ENCODE data around the gene ZNF75A.

The ZNF75A gene

GRCh38 chr16:3305109-3306068 lies at the start of gene ZNF75A, which contains the start of gene TIGD7:
Gene ZNF75A, plus strand, starts transcription at chr16:3305497. Its CDS starts 2,932 bp downstream, at chr16:3308429.
Gene TIGD7, minus strand, starts transcription at chr16:3305430. Its CDS starts 4,816 bp downstream, at chr16:3300614.
- H3K27me3 ChIP-seq (ENCODE audit: control insufficient read depth in 5 of 5, insufficient read depth in 4 of 5, low read length in 5 of 5): no peaks in the 10 kb centered on the region
- H3K9me3 ChIP-seq (ENCODE audit: control insufficient read depth in 5 of 5, low read length in 5 of 5): peaks cover 24 to 63% (median 49%) of the 10 kb centered on the region in 5 donors
- peak within 1 kb of the TSS; percentile 80 to 93 (median 91) for H3K4me3 ChIP-seq (ENCODE audit: low read depth in 1 of 5, low read length in 5 of 5)
- peak within 1 kb of the TSS; percentile 84 for H3K27ac ChIP-seq (ENCODE audit: low read depth, low read length)
- H3K9ac ChIP-seq (ENCODE audit: low read length in 5 of 5): peak within 1 kb of the TSS; percentile 48 to 94 (median 87)
- peaks cover 0 to 24% (median 19%) of the 10 kb centered on the region in 5 donors for H3K4me1 ChIP-seq (ENCODE audit: control insufficient read depth in 5 of 5, insufficient read depth in 5 of 5, low read length in 5 of 5)
- H3K36me3 ChIP-seq (ENCODE audit: control insufficient read depth in 5 of 5, insufficient read depth in 5 of 5, low read length in 5 of 5): peaks cover 14 to 33% (median 16%) of the 10 kb centered on the region in 5 donors

GRCh38 chr16:3256146-3256865 lies 49.0 kb upstream of the ZNF75A start, which contains the start of gene MEFV:
Gene MEFV, minus strand, starts transcription at chr16:3256633. Its CDS starts 46 bp downstream, at chr16:3256587.
- H3K27ac ChIP-seq (ENCODE audit: low read depth, low read length): no peak within 1 kb of the TSS
- no peaks in the 10 kb centered on the region for H3K9me3 ChIP-seq (ENCODE audit: control insufficient read depth in 5 of 5, low read length in 5 of 5)
- peaks cover 0 to 2% (median 0%) of the 10 kb centered on the region in 5 donors for H3K27me3 ChIP-seq (ENCODE audit: control insufficient read depth in 5 of 5, insufficient read depth in 4 of 5, low read length in 5 of 5)
- H3K9ac ChIP-seq (ENCODE audit: low read length in 5 of 5): peak within 1 kb of the TSS in 1 of 5 donors; percentile 39
- peaks cover 0 to 41% (median 26%) of the 10 kb centered on the region in 5 donors for H3K4me1 ChIP-seq (ENCODE audit: control insufficient read depth in 5 of 5, insufficient read depth in 5 of 5, low read length in 5 of 5)
- no peaks in the 10 kb centered on the region for H3K36me3 ChIP-seq (ENCODE audit: control insufficient read depth in 5 of 5, insufficient read depth in 5 of 5, low read length in 5 of 5)
- peak within 1 kb of the TSS in 3 of 5 donors; percentile 14 to 37 (median 22) for H3K4me3 ChIP-seq (ENCODE audit: low read depth in 1 of 5, low read length in 5 of 5)

- no peak overlapping the region for H3K27ac ChIP-seq (ENCODE audit: low read depth, low read length)
These were observed 48.3 kb upstream of the ZNF75A start for GRCh38 chr16:3256866-3257465.

GRCh38 chr16:3259836-3260235 lies 45.5 kb upstream of the ZNF75A start:
- Histone ChIP-seq H3K4me3 (ENCODE audit: low read depth in 1 of 5, low read length in 5 of 5) (no peak overlapping the region), H3K9ac (ENCODE audit: low read length in 5 of 5) (no peak overlapping the region), H3K9me3 (ENCODE audit: control insufficient read depth in 5 of 5, low read length in 5 of 5) (peaks cover 0 to 4% (median 3%) of the 10 kb centered on the region in 5 donors), H3K27ac (ENCODE audit: low read depth, low read length) (peak overlapping the region; percentile 46), H3K4me1 (ENCODE audit: control insufficient read depth in 5 of 5, insufficient read depth in 5 of 5, low read length in 5 of 5) (peaks cover 6 to 48% (median 31%) of the 10 kb centered on the region in 5 donors), H3K36me3 (ENCODE audit: control insufficient read depth in 5 of 5, insufficient read depth in 5 of 5, low read length in 5 of 5) (peaks cover 0 to 2% (median 0%) of the 10 kb centered on the region in 5 donors), H3K27me3 (ENCODE audit: control insufficient read depth in 5 of 5, insufficient read depth in 4 of 5, low read length in 5 of 5) (peaks cover 0 to 4% (median 0%) of the 10 kb centered on the region in 5 donors)

More at GRCh38 chr16:3256866-3257465, 48.3 kb upstream of the ZNF75A start:
- Histone ChIP-seq H3K27me3 (ENCODE audit: control insufficient read depth in 5 of 5, insufficient read depth in 4 of 5, low read length in 5 of 5) (peaks cover 0 to 2% (median 0%) of the 10 kb centered on the region in 5 donors), H3K9ac (ENCODE audit: low read length in 5 of 5) (no peak overlapping the region), H3K36me3 (ENCODE audit: control insufficient read depth in 5 of 5, insufficient read depth in 5 of 5, low read length in 5 of 5) (no peaks in the 10 kb centered on the region), H3K4me3 (ENCODE audit: low read depth in 1 of 5, low read length in 5 of 5) (no peak overlapping the region), H3K9me3 (ENCODE audit: control insufficient read depth in 5 of 5, low read length in 5 of 5) (no peaks in the 10 kb centered on the region), H3K4me1 (ENCODE audit: control insufficient read depth in 5 of 5, insufficient read depth in 5 of 5, low read length in 5 of 5) (peaks cover 0 to 41% (median 26%) of the 10 kb centered on the region in 5 donors)

GRCh38 chr16:3262517-3262916 lies 42.8 kb upstream of the ZNF75A start:
- peaks cover 0 to 20% (median 4%) of the 10 kb centered on the region in 5 donors for H3K9me3 ChIP-seq (ENCODE audit: control insufficient read depth in 5 of 5, low read length in 5 of 5)
- peaks cover 7 to 37% (median 35%) of the 10 kb centered on the region in 5 donors for H3K4me1 ChIP-seq (ENCODE audit: control insufficient read depth in 5 of 5, insufficient read depth in 5 of 5, low read length in 5 of 5)
- H3K4me3 ChIP-seq (ENCODE audit: low read depth in 1 of 5, low read length in 5 of 5): peak overlapping the region in 1 of 5 donors; percentile 66
- peaks cover 0 to 4% (median 0%) of the 10 kb centered on the region in 5 donors for H3K27me3 ChIP-seq (ENCODE audit: control insufficient read depth in 5 of 5, insufficient read depth in 4 of 5, low read length in 5 of 5)
- peaks cover 0 to 12% (median 4%) of the 10 kb centered on the region in 5 donors for H3K36me3 ChIP-seq (ENCODE audit: control insufficient read depth in 5 of 5, insufficient read depth in 5 of 5, low read length in 5 of 5)
- H3K9ac ChIP-seq (ENCODE audit: low read length in 5 of 5): no peak overlapping the region
- no peak overlapping the region for H3K27ac ChIP-seq (ENCODE audit: low read depth, low read length)

- peaks cover 7 to 21% (median 20%) of the 10 kb centered on the region in 5 donors for H3K4me1 ChIP-seq (ENCODE audit: control insufficient read depth in 5 of 5, insufficient read depth in 5 of 5, low read length in 5 of 5)
- peak overlapping the region; percentile 99 for H3K27ac ChIP-seq (ENCODE audit: low read depth, low read length)
- H3K9ac ChIP-seq (ENCODE audit: low read length in 5 of 5): peak overlapping the region; percentile 78 to 100 (median 86)
- peaks cover 0 to 4% (median 0%) of the 10 kb centered on the region in 5 donors for H3K27me3 ChIP-seq (ENCODE audit: control insufficient read depth in 5 of 5, insufficient read depth in 4 of 5, low read length in 5 of 5)
- peaks cover 0 to 29% (median 5%) of the 10 kb centered on the region in 5 donors for H3K9me3 ChIP-seq (ENCODE audit: control insufficient read depth in 5 of 5, low read length in 5 of 5)
- H3K36me3 ChIP-seq (ENCODE audit: control insufficient read depth in 5 of 5, insufficient read depth in 5 of 5, low read length in 5 of 5): peaks cover 0 to 18% (median 4%) of the 10 kb centered on the region in 5 donors
- H3K4me3 ChIP-seq (ENCODE audit: low read depth in 1 of 5, low read length in 5 of 5): peak overlapping the region; percentile 66 to 82 (median 72)
These were observed 40.9 kb upstream of the ZNF75A start for GRCh38 chr16:3264137-3265036.

- H3K9ac ChIP-seq (ENCODE audit: low read length in 5 of 5): no peak overlapping the region
- peaks cover 7 to 19% (median 16%) of the 10 kb centered on the region in 5 donors for H3K4me1 ChIP-seq (ENCODE audit: control insufficient read depth in 5 of 5, insufficient read depth in 5 of 5, low read length in 5 of 5)
- H3K27me3 ChIP-seq (ENCODE audit: control insufficient read depth in 5 of 5, insufficient read depth in 4 of 5, low read length in 5 of 5): peaks cover 0 to 4% (median 0%) of the 10 kb centered on the region in 5 donors
- H3K4me3 ChIP-seq (ENCODE audit: low read depth in 1 of 5, low read length in 5 of 5): no peak overlapping the region
- no peak overlapping the region for H3K27ac ChIP-seq (ENCODE audit: low read depth, low read length)
- peaks cover 0 to 29% (median 5%) of the 10 kb centered on the region in 5 donors for H3K9me3 ChIP-seq (ENCODE audit: control insufficient read depth in 5 of 5, low read length in 5 of 5)
- H3K36me3 ChIP-seq (ENCODE audit: control insufficient read depth in 5 of 5, insufficient read depth in 5 of 5, low read length in 5 of 5): peaks cover 0 to 18% (median 4%) of the 10 kb centered on the region in 5 donors
These were observed 38.3 kb upstream of the ZNF75A start for GRCh38 chr16:3266873-3267537.

GRCh38 chr16:3268294-3268693 lies 37.0 kb upstream of the ZNF75A start:
- Histone ChIP-seq H3K9me3 (ENCODE audit: control insufficient read depth in 5 of 5, low read length in 5 of 5) (peaks cover 0 to 29% (median 5%) of the 10 kb centered on the region in 5 donors), H3K4me3 (ENCODE audit: low read depth in 1 of 5, low read length in 5 of 5) (no peak overlapping the region), H3K36me3 (ENCODE audit: control insufficient read depth in 5 of 5, insufficient read depth in 5 of 5, low read length in 5 of 5) (peaks cover 0 to 18% (median 4%) of the 10 kb centered on the region in 5 donors), H3K4me1 (ENCODE audit: control insufficient read depth in 5 of 5, insufficient read depth in 5 of 5, low read length in 5 of 5) (peaks cover 7 to 19% (median 13%) of the 10 kb centered on the region in 5 donors), H3K9ac (ENCODE audit: low read length in 5 of 5) (no peak overlapping the region), H3K27ac (ENCODE audit: low read depth, low read length) (no peak overlapping the region), H3K27me3 (ENCODE audit: control insufficient read depth in 5 of 5, insufficient read depth in 4 of 5, low read length in 5 of 5) (peaks cover 0 to 4% (median 0%) of the 10 kb centered on the region in 5 donors)
